ENCODE data around the gene PTTG1IP. TPM values are rescaled to one million over a fixed set of nuclear protein-coding genes. Genes with fewer than 3 reads are reported as not detected.

The PTTG1IP gene
- 134 TPM for polyA plus RNA-seq (2013, experiment 1 of 2)
- 131 TPM for polyA plus RNA-seq (2013, experiment 2 of 2)

GRCh38 chr21:44873356-44874239 lies at the start of gene PTTG1IP:
Gene PTTG1IP (minus strand): TSS chr21:44873690. CDS start chr21:44873616, 74 bp downstream.
- peak within 1 kb of the TSS; percentile 67 for H3K27ac ChIP-seq (replicated peaks; ENCODE audit: low read length)
- peak within 1 kb of the TSS; percentile 83 for H3K23ac ChIP-seq (ENCODE audit: low read depth, low read length, poor library complexity)

DNA sequence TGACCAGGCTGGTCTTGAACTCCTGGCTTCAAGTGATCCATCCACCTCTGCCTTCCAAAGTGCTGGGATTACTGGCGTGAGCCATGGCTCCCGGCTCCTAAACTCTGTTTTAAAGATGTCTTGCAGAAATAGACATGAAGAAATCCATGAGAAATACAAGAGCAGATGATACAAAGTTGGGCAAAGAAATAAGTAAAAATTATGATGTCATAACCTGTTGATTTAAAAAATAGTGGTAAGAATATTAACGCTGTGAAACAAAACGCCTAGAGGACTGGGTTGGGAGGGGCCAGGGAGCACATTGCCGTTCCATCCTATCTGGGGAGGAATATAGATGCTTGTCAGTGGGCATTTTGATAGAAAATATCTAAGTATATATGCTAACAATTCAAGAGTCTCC lies 48.4 kb upstream of the PTTG1IP start:
- H3K79me1 ChIP-seq (ENCODE audit: low read depth, low read length) = no peaks in the 10 kb centered on the region
- no peak overlapping the region for H2BK120ac ChIP-seq (ENCODE audit: low read depth, low read length)
- no peak overlapping the region for H2AFZ ChIP-seq (ENCODE audit: low read length)
- no CpG with 5 or more reads among the region's 5 CpGs for WGBS, 2 donors (ENCODE audit: extremely low coverage in 2 of 2, insufficient read length in 2 of 2, insufficient replicate concordance in 1 of 2)
- no peak overlapping the region for H4K91ac ChIP-seq (ENCODE audit: low read depth, low read length, poor library complexity)
- H3K23ac ChIP-seq (ENCODE audit: low read depth, low read length, poor library complexity) = no peak overlapping the region
- no peak overlapping the region for H3K9ac ChIP-seq (ENCODE audit: low read depth, low read length, poor library complexity)
- peaks cover 3 to 7% of the 10 kb centered on the region in 2 donors for H3K9me3 ChIP-seq (replicated peaks in 1 of 2; ENCODE audit: control insufficient read depth in 2 of 2, insufficient read depth in 1 of 2, low read depth in 1 of 2, low read length in 2 of 2)
- H3K4ac ChIP-seq (ENCODE audit: low read length) = no peak overlapping the region
- no peak overlapping the region for H3K18ac ChIP-seq (ENCODE audit: low read length)
- H3K36me3 ChIP-seq (replicated peaks in 1 of 2; ENCODE audit: control insufficient read depth in 2 of 2, insufficient read depth in 2 of 2, low read length in 2 of 2) = no peaks in the 10 kb centered on the region
- H3K4me1 ChIP-seq (ENCODE audit: control insufficient read depth in 2 of 2, insufficient read depth in 1 of 2, low read depth in 1 of 2, low read length in 2 of 2) = peaks cover 3% of the 10 kb centered on the region in 2 donors
- H3K4me3 ChIP-seq (ENCODE audit: low read length in 2 of 2) = no peak overlapping the region
- H3K4me2 ChIP-seq (ENCODE audit: insufficient read depth, low read length, poor library complexity, severe bottlenecking) = no peak overlapping the region
- no peak overlapping the region for H2BK12ac ChIP-seq (ENCODE audit: low read length)
- H3K27ac ChIP-seq (replicated peaks; ENCODE audit: low read length) = no peak overlapping the region
- no peak for DNase-seq (ENCODE audit: low spot score)
- no peak overlapping the region for H4K8ac ChIP-seq (ENCODE audit: low read depth, low read length)
- no peak overlapping the region for H2AK5ac ChIP-seq (ENCODE audit: low read depth, low read length)
- H2BK5ac ChIP-seq (ENCODE audit: low read length) = no peak overlapping the region
- no peak overlapping the region for H3K14ac ChIP-seq (ENCODE audit: low read length)
- H2BK15ac ChIP-seq (ENCODE audit: low read length) = no peak overlapping the region
- peaks cover 29 to 88% (median 63%) of the 10 kb centered on the region in 3 experiments for H3K27me3 ChIP-seq (ENCODE audit: control insufficient read depth in 3 of 3, insufficient read depth in 3 of 3, low read depth in 1 of 3, low read length in 3 of 3)

More at GRCh38 chr21:44873356-44874239, at the start of gene PTTG1IP:
- Histone ChIP-seq H3K4me1 (ENCODE audit: control insufficient read depth in 2 of 2, insufficient read depth in 1 of 2, low read depth in 1 of 2, low read length in 2 of 2) (peaks cover 14 to 18% of the 10 kb centered on the region in 2 donors), H3K9ac (ENCODE audit: low read depth, low read length, poor library complexity) (peak within 1 kb of the TSS; percentile 98), H2BK120ac (ENCODE audit: low read depth, low read length) (no peak within 1 kb of the TSS), H3K4me3 (ENCODE audit: low read length in 2 of 2) (peak within 1 kb of the TSS; percentile 82 to 99), H3K14ac (ENCODE audit: low read length) (peak within 1 kb of the TSS; percentile 95), H3K4me2 (ENCODE audit: insufficient read depth, low read length, poor library complexity, severe bottlenecking) (peak within 1 kb of the TSS; percentile 87), H2AK5ac (ENCODE audit: low read depth, low read length) (peak within 1 kb of the TSS; percentile 97), H4K91ac (ENCODE audit: low read depth, low read length, poor library complexity) (no peak within 1 kb of the TSS), H2BK12ac (ENCODE audit: low read length) (peak within 1 kb of the TSS; percentile 50), H3K4ac (ENCODE audit: low read length) (no peak within 1 kb of the TSS), H3K27me3 (ENCODE audit: control insufficient read depth in 3 of 3, insufficient read depth in 3 of 3, low read depth in 1 of 3, low read length in 3 of 3) (peaks cover 11 to 24% (median 16%) of the 10 kb centered on the region in 3 experiments), H3K9me3 (replicated peaks in 1 of 2; ENCODE audit: control insufficient read depth in 2 of 2, insufficient read depth in 1 of 2, low read depth in 1 of 2, low read length in 2 of 2) (peaks cover 0 to 8% of the 10 kb centered on the region in 2 donors), H4K8ac (ENCODE audit: low read depth, low read length) (peak within 1 kb of the TSS; percentile 8), H3K18ac (ENCODE audit: low read length) (peak within 1 kb of the TSS; percentile 95), H3K79me1 (ENCODE audit: low read depth, low read length) (peaks cover 19% of the 10 kb centered on the region), H2AFZ (ENCODE audit: low read length) (peak within 1 kb of the TSS; percentile 95), H3K36me3 (replicated peaks in 1 of 2; ENCODE audit: control insufficient read depth in 2 of 2, insufficient read depth in 2 of 2, low read length in 2 of 2) (peaks cover 2 to 7% of the 10 kb centered on the region in 2 donors), H2BK5ac (ENCODE audit: low read length) (peak within 1 kb of the TSS; percentile 67), H2BK15ac (ENCODE audit: low read length) (peak within 1 kb of the TSS; percentile 50)
- DNase-seq (ENCODE audit: low spot score) = peak; percentile 99
- WGBS, 2 donors (ENCODE audit: extremely low coverage in 2 of 2, insufficient read length in 2 of 2, insufficient replicate concordance in 1 of 2) = no CpG with 5 or more reads among the region's 123 CpGs

- H3K23ac ChIP-seq (ENCODE audit: low read depth, low read length, poor library complexity) = peak within 1 kb of the TSS; percentile 78
- peak within 1 kb of the TSS in 1 of 2 donors; percentile 58 for H3K4me3 ChIP-seq (ENCODE audit: low read length in 2 of 2)
- H3K4ac ChIP-seq (ENCODE audit: low read length) = no peak within 1 kb of the TSS
- H4K91ac ChIP-seq (ENCODE audit: low read depth, low read length, poor library complexity) = no peak within 1 kb of the TSS
- H2BK5ac ChIP-seq (ENCODE audit: low read length) = peak within 1 kb of the TSS; percentile 91
- H3K18ac ChIP-seq (ENCODE audit: low read length) = peak within 1 kb of the TSS; percentile 86
- H2AFZ ChIP-seq (ENCODE audit: low read length) = peak within 1 kb of the TSS; percentile 49
- no peak within 1 kb of the TSS for H2BK120ac ChIP-seq (ENCODE audit: low read depth, low read length)
- peaks cover 3 to 7% of the 10 kb centered on the region in 2 donors for H3K9me3 ChIP-seq (replicated peaks in 1 of 2; ENCODE audit: control insufficient read depth in 2 of 2, insufficient read depth in 1 of 2, low read depth in 1 of 2, low read length in 2 of 2)
- H2BK12ac ChIP-seq (ENCODE audit: low read length) = peak within 1 kb of the TSS; percentile 88
- H3K36me3 ChIP-seq (replicated peaks in 1 of 2; ENCODE audit: control insufficient read depth in 2 of 2, insufficient read depth in 2 of 2, low read length in 2 of 2) = no peaks in the 10 kb centered on the region
- H2BK15ac ChIP-seq (ENCODE audit: low read length) = peak within 1 kb of the TSS; percentile 50
- H3K9ac ChIP-seq (ENCODE audit: low read depth, low read length, poor library complexity) = peak within 1 kb of the TSS; percentile 74
- no peak within 1 kb of the TSS for H4K8ac ChIP-seq (ENCODE audit: low read depth, low read length)
- WGBS, 2 donors (ENCODE audit: extremely low coverage in 2 of 2, insufficient read length in 2 of 2, insufficient replicate concordance in 1 of 2) = no CpG with 5 or more reads among the region's 29 CpGs
- H3K79me1 ChIP-seq (ENCODE audit: low read depth, low read length) = no peaks in the 10 kb centered on the region
- H3K27ac ChIP-seq (replicated peaks; ENCODE audit: low read length) = no peak within 1 kb of the TSS
- H3K4me2 ChIP-seq (ENCODE audit: insufficient read depth, low read length, poor library complexity, severe bottlenecking) = no peak within 1 kb of the TSS
- H3K14ac ChIP-seq (ENCODE audit: low read length) = peak within 1 kb of the TSS; percentile 99
- H3K4me1 ChIP-seq (ENCODE audit: control insufficient read depth in 2 of 2, insufficient read depth in 1 of 2, low read depth in 1 of 2, low read length in 2 of 2) = no peaks in the 10 kb centered on the region
- DNase-seq (ENCODE audit: low spot score) = no peak
- H3K27me3 ChIP-seq (ENCODE audit: control insufficient read depth in 3 of 3, insufficient read depth in 3 of 3, low read depth in 1 of 3, low read length in 3 of 3) = peaks cover 23 to 79% (median 61%) of the 10 kb centered on the region in 3 experiments
- H2AK5ac ChIP-seq (ENCODE audit: low read depth, low read length) = peak within 1 kb of the TSS; percentile 82
Observed at GRCh38 chr21:44920694-44921604, 47.5 kb upstream of the PTTG1IP start, which contains the start of gene ITGB2. Gene ITGB2 (minus strand): TSS chr21:44920899. CDS start chr21:44910782, 10,117 bp downstream.

Data from neuronal stem cell (in vitro differentiated cells).